ENCODE measurements around the gene ELF2.
"Not testable (repeated sequence)": the region's sequence is repeated elsewhere in the genome, so short reads cannot be mapped to it uniquely, and the experiment has no call there.

ELF2 gene

DNA sequence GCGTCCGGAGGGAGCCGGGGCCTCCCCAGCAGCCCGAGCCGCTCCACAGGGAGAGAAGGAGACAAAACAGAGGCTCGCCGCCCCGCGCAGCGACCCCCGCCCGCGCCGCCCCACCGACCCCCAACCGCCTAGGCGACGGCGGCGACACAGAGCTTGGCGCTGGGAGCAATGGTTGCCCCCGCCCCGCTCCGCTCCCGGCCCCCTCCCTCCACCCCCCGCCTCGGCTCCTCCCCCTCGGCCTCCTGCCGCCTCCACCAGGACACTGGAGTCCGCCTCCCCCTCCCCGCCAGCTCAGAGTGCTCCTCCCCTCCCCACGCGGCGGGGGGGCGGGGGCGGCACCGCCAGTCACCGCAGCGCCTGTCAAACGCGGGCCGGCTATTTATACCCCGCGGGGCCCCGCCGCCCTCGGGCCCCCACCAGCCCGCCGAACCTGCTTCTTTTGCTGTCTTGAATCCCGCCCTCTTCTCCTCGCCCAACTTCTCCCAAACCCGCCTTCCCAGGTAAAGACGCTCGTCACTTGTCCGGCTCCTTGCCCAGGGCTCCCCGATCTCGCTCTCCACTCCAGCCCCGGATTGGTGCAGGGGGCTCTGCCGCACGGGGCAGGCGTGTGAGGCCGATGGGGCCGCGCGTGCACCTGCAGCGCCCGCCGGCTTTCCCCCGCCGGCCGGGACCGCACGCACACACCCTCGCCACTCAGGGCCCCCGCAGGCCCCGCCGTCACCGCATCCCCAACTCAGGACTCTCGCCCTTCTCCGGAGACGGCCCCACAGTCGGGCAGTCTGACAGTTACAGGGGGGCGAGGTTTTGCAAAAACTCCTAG, at the start of gene ELF2:
ELF2 (minus strand) TSS at position 170 of the 820 bp plus-strand sequence. CDS start 39,517 bp downstream, outside the sequence.
- H3K27me3 ChIP-seq (ENCODE audit: control insufficient read depth, insufficient read depth, low read length) = no peaks in the 10 kb centered on the region; the same call in 1 of the 2 replicates
- peak within 1 kb of the TSS; percentile 96 for H3K4me3 ChIP-seq (ENCODE audit: low read depth, low read length)
- no peaks in the 10 kb centered on the region for H3K36me3 ChIP-seq (ENCODE audit: control insufficient read depth, insufficient read depth, low read length)
- peak within 1 kb of the TSS; percentile 92 for H3K27ac ChIP-seq (ENCODE audit: low read depth, low read length)
- H3K9me3 ChIP-seq (ENCODE audit: control insufficient read depth, insufficient read depth, low read depth, low read length) = no peaks in the 10 kb centered on the region
- H3K9ac ChIP-seq (ENCODE audit: low read length) = peak within 1 kb of the TSS; percentile 90
- peaks cover 27% of the 10 kb centered on the region for H3K4me1 ChIP-seq (ENCODE audit: control insufficient read depth, insufficient read depth, low read length)

DNA sequence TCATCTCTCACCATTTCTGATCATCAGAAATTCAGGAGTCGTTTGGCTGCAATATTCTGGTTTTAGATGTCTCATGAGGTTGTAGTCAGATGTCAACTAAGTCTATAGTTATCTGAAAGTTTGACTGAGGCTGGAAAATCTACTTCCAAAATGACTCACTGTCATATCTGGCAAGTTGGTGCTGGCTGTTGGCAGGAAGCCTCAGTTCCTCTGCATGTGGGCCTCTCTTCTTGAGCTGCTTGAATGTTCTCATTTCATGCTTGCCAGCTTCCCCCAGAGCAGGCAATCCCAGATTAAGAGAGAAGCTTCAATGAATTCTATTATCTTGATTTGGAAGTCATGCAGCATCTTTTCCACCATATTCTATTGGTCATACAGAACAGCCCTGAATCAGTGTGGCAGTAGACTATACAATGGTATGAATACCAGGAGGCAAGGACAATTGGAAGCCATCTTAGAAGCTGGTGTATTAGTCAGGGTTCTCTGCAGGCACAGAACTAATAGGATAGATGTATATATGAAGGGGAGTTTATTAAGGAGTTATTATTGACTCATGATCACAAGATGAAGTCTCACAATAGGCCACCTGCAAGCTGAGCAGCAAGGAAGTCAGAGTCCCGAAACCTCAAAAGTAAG, 46.8 kb upstream of the ELF2 start:
- H3K9me3 ChIP-seq (ENCODE audit: control insufficient read depth, insufficient read depth, low read depth, low read length) = no peaks in the 10 kb centered on the region
- no peak overlapping the region for H3K4me3 ChIP-seq (ENCODE audit: low read depth, low read length)
- H3K27me3 ChIP-seq (ENCODE audit: control insufficient read depth, insufficient read depth, low read length) = no peaks in the 10 kb centered on the region
- no peaks in the 10 kb centered on the region for H3K36me3 ChIP-seq (ENCODE audit: control insufficient read depth, insufficient read depth, low read length)
- H3K9ac ChIP-seq (ENCODE audit: low read length) = no peak overlapping the region
- H3K27ac ChIP-seq (ENCODE audit: low read depth, low read length) = no peak overlapping the region
- H3K4me1 ChIP-seq (ENCODE audit: control insufficient read depth, insufficient read depth, low read length) = no peaks in the 10 kb centered on the region

DNA sequence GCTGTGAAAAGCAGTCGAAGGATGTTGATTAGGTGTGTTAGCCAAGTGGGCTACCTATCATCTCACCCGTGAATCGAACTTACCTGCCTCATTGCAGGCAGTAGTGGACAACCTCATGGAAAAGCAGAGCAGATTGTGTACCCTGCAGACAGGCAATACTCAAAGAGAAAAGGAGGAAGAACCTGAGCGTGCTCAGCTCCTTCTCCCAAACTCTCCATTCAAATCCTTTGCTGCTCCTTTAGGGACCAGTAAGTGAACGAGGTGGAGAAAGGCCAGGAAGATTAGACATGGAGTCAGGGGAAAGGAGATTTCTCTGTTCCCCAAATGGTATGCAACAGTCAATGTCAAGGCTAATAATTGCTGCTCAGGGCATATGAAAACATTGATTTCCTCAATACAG, 45.2 kb upstream of the ELF2 start:
- no peak overlapping the region for H3K27ac ChIP-seq (ENCODE audit: low read depth, low read length)
- no peak overlapping the region for H3K9ac ChIP-seq (ENCODE audit: low read length)
- no peak overlapping the region for H3K4me3 ChIP-seq (ENCODE audit: low read depth, low read length)
- no peaks in the 10 kb centered on the region for H3K27me3 ChIP-seq (ENCODE audit: control insufficient read depth, insufficient read depth, low read length)
- H3K36me3 ChIP-seq (ENCODE audit: control insufficient read depth, insufficient read depth, low read length) = no peaks in the 10 kb centered on the region
- no peaks in the 10 kb centered on the region for H3K4me1 ChIP-seq (ENCODE audit: control insufficient read depth, insufficient read depth, low read length)
- no peaks in the 10 kb centered on the region for H3K9me3 ChIP-seq (ENCODE audit: control insufficient read depth, insufficient read depth, low read depth, low read length)

DNA sequence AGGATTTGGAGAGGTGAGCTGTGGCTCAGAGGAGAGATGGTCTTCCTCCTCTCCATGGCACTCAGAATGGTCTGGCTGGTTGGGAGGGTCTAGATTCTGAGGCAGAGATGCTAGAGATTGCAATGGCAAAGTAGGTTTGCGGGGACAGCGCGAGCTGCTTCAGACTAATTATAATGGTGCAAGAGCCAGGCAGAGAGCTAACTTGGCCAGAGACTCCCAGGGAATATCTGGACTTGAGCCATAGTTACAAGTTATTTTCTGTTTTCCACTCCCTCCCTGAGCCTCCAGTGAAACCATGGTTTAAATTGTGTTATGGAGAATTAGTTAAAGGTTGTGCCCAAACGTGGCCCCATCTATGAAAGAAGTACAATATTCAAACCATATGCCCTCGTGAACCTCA, 44.7 kb upstream of the ELF2 start:
- H3K9me3 ChIP-seq (ENCODE audit: control insufficient read depth, insufficient read depth, low read depth, low read length) = no peaks in the 10 kb centered on the region
- H3K4me3 ChIP-seq (ENCODE audit: low read depth, low read length) = no peak overlapping the region
- H3K36me3 ChIP-seq (ENCODE audit: control insufficient read depth, insufficient read depth, low read length) = no peaks in the 10 kb centered on the region
- H3K4me1 ChIP-seq (ENCODE audit: control insufficient read depth, insufficient read depth, low read length) = no peaks in the 10 kb centered on the region
- no peaks in the 10 kb centered on the region for H3K27me3 ChIP-seq (ENCODE audit: control insufficient read depth, insufficient read depth, low read length)
- H3K9ac ChIP-seq (ENCODE audit: low read length) = no peak overlapping the region
- no peak overlapping the region for H3K27ac ChIP-seq (ENCODE audit: low read depth, low read length)

DNA sequence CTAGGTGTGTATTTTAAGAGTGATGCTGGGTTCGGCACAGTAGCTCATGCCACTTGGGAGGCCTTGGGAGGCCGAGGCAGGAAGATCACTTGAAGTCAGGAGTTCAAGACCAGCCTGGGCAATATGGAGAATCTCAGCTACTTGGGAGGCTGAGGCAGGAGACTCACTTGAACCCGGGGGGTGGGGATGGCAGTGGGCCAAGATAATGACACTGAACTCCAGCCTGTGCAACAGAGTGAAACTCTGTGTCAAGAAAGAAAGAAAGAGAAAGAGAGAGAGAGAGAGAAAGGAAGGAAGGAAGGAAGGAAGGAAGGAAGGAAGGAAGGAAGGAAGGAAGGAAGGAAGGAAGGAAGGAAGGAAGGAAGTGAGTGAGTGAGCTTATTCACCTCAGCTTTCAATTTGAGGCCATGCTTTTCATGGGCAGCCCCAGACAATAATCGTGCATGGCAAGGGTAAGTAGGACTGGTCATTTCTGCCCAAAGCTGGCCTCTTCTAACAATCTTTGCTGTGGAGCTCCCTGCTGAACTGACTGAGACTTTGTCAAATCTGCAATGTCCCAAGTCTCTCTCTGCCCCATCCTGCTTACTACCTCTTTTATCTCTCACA, 42.5 kb upstream of the ELF2 start:
- H3K4me1 ChIP-seq (ENCODE audit: control insufficient read depth, insufficient read depth, low read length) = peaks cover 3% of the 10 kb centered on the region; the same call in 1 of the 2 replicates
- no peaks in the 10 kb centered on the region for H3K36me3 ChIP-seq (ENCODE audit: control insufficient read depth, insufficient read depth, low read length)
- H3K9me3 ChIP-seq (ENCODE audit: control insufficient read depth, insufficient read depth, low read depth, low read length) = no peaks in the 10 kb centered on the region
- H3K9ac ChIP-seq (ENCODE audit: low read length) = no peak overlapping the region
- H3K4me3 ChIP-seq (ENCODE audit: low read depth, low read length) = no peak overlapping the region
- no peak overlapping the region for H3K27ac ChIP-seq (ENCODE audit: low read depth, low read length)
- H3K27me3 ChIP-seq (ENCODE audit: control insufficient read depth, insufficient read depth, low read length) = no peaks in the 10 kb centered on the region

GRCh38 chr4:139214039-139214534, 37.1 kb upstream of the ELF2 start:
- Histone ChIP-seq H3K4me1 (ENCODE audit: control insufficient read depth, insufficient read depth, low read length) (peaks cover 14% of the 10 kb centered on the region), H3K27ac (ENCODE audit: low read depth, low read length) (no peak overlapping the region), H3K27me3 (ENCODE audit: control insufficient read depth, insufficient read depth, low read length) (no peaks in the 10 kb centered on the region), H3K9me3 (ENCODE audit: control insufficient read depth, insufficient read depth, low read depth, low read length) (no peaks in the 10 kb centered on the region), H3K9ac (ENCODE audit: low read length) (no peak overlapping the region), H3K36me3 (ENCODE audit: control insufficient read depth, insufficient read depth, low read length) (no peaks in the 10 kb centered on the region), H3K4me3 (ENCODE audit: low read depth, low read length) (no peak overlapping the region)

DNA sequence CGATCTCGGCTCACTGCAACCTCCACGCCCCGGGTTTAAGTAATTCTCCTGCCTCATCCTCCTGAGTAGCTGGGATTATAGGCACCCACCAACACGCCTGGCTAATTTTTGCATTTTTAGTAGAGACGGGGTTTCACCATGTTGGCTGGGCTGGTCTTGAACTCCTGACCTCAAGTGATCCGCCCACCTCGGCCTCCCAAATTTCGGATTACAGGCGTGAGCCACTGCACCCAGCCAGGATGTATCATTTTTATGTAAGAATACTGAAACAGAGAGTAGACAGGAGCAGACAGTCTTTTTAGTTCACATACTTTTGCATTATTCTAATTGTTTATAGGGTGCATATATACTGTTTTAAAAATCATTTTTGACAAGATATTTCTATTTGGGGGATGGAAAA, 36.6 kb upstream of the ELF2 start:
- not testable (repeated sequence) for H3K4me3 ChIP-seq (ENCODE audit: low read depth, low read length); H3K9me3 ChIP-seq (ENCODE audit: control insufficient read depth, insufficient read depth, low read depth, low read length); H3K9ac ChIP-seq (ENCODE audit: low read length); H3K27me3 ChIP-seq (ENCODE audit: control insufficient read depth, insufficient read depth, low read length); H3K27ac ChIP-seq (ENCODE audit: low read depth, low read length); H3K36me3 ChIP-seq (ENCODE audit: control insufficient read depth, insufficient read depth, low read length)
- H3K4me1 ChIP-seq (ENCODE audit: control insufficient read depth, insufficient read depth, low read length) = peaks cover 14% of the 10 kb centered on the region

DNA sequence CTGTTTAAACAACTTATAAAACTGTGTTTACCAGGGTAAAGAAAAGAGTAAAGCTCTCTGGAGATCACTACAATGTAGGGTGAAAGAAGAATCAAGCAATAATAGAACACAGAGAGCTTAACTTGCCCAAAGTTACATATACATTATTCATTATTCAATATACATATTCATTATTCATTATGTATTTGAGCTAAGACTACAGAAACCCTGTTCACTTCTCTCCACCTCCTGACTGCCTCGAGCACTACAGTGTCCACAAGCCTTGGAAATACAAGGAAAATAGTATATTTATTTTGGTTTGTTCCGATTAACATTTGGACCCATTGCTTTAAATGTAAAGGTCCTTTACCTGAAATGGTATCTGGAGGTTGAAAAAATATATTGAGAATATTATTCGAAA, 35.9 kb upstream of the ELF2 start:
- H3K27ac ChIP-seq (ENCODE audit: low read depth, low read length) = no peak overlapping the region
- peaks cover 14% of the 10 kb centered on the region for H3K4me1 ChIP-seq (ENCODE audit: control insufficient read depth, insufficient read depth, low read length)

DNA sequence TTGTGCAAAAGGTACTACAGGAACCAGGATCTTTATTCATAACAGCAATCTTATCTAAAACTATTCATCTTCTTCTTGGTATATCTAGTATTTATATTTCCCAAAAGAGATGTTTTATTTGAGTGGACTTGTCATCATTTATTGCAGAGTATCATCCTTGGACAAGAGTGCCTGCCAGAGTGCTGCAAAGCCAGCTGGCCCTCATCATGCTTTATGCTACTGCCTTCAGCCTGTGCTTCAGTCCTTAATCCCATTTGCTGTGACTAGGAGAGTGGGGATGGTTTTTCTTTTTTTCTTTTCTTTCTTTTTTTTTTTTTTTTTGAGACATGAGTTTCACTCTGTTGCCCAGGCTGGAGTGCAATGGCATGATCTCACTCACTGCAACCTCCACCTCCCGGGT, 33.5 kb upstream of the ELF2 start:
- H3K9ac ChIP-seq (ENCODE audit: low read length) = no peak overlapping the region
- no peaks in the 10 kb centered on the region for H3K36me3 ChIP-seq (ENCODE audit: control insufficient read depth, insufficient read depth, low read length)
- peaks cover 14% of the 10 kb centered on the region for H3K4me1 ChIP-seq (ENCODE audit: control insufficient read depth, insufficient read depth, low read length)
- H3K4me3 ChIP-seq (ENCODE audit: low read depth, low read length) = no peak overlapping the region
- no peaks in the 10 kb centered on the region for H3K27me3 ChIP-seq (ENCODE audit: control insufficient read depth, insufficient read depth, low read length)
- H3K9me3 ChIP-seq (ENCODE audit: control insufficient read depth, insufficient read depth, low read depth, low read length) = no peaks in the 10 kb centered on the region
- H3K27ac ChIP-seq (ENCODE audit: low read depth, low read length) = no peak overlapping the region

More for the DNA sequence above, 35.9 kb upstream of the ELF2 start:
- no peak overlapping the region for H3K9ac ChIP-seq (ENCODE audit: low read length)
- H3K27me3 ChIP-seq (ENCODE audit: control insufficient read depth, insufficient read depth, low read length) = no peaks in the 10 kb centered on the region
- H3K9me3 ChIP-seq (ENCODE audit: control insufficient read depth, insufficient read depth, low read depth, low read length) = no peaks in the 10 kb centered on the region
- no peaks in the 10 kb centered on the region for H3K36me3 ChIP-seq (ENCODE audit: control insufficient read depth, insufficient read depth, low read length)
- no peak overlapping the region for H3K4me3 ChIP-seq (ENCODE audit: low read depth, low read length)

- no peak overlapping the region for H3K27ac ChIP-seq (ENCODE audit: low read depth, low read length)
- H3K27me3 ChIP-seq (ENCODE audit: control insufficient read depth, insufficient read depth, low read length) = no peaks in the 10 kb centered on the region
- H3K4me1 ChIP-seq (ENCODE audit: control insufficient read depth, insufficient read depth, low read length) = peaks cover 11% of the 10 kb centered on the region
- no peaks in the 10 kb centered on the region for H3K36me3 ChIP-seq (ENCODE audit: control insufficient read depth, insufficient read depth, low read length)
- H3K9me3 ChIP-seq (ENCODE audit: control insufficient read depth, insufficient read depth, low read depth, low read length) = no peaks in the 10 kb centered on the region
- no peak overlapping the region for H3K4me3 ChIP-seq (ENCODE audit: low read depth, low read length)
- no peak overlapping the region for H3K9ac ChIP-seq (ENCODE audit: low read length)
These were observed 32.5 kb upstream of the ELF2 start for GRCh38 chr4:139209470-139210063.

All from HUES6 (cell line).